Measurements from ENCODE around the gene SOS2.

GRCh38 chr14:50229681-50230080 lies 1.7 kb downstream of the SOS2 start:
- TF ChIP-seq CTCF (IDR thresholded peaks at IDR 0.05 in 8 of 11, conservative IDR thresholded peaks at IDR 0.05 in 3 of 11) = no peak
- no peak for TF ChIP-seq POLR2A (IDR thresholded peaks at IDR 0.05)
- TF ChIP-seq POLR2AphosphoS5 (IDR thresholded peaks at IDR 0.05) = no peak

Data from spleen (tissue), 7 donors.